HepG2 (cell line): ENCODE data around the gene ZNF17. TPM values are rescaled to one million over a fixed set of nuclear protein-coding genes. Genes with fewer than 3 reads are reported as not detected.

Experiments
- ARID3A ChIP-seq: IDR thresholded peaks from 2 replicates; pipeline ENCODE4 v1.6.1; 2012; ENCODE audit warnings: low read depth, low read length, improper control_type of control experiment
- FOXP1 ChIP-seq, 2 experiments: fragments of 450-650 bp in 1 of 2; IDR thresholded peaks; 2 replicates each; pipeline ENCODE4 v1.6.1; 2017 to 2018; ENCODE audit warnings: antibody characterized with exemption in 1 of 2
- GABPB1 ChIP-seq: IDR thresholded peaks from 2 replicates; pipeline ENCODE4 v1.6.1; 2016; ENCODE audit warnings: mild to moderate bottlenecking, missing genetic modification reagents, moderate library complexity, missing compliant biosample characterization
- ZBTB25 ChIP-seq: IDR thresholded peaks from 2 replicates; pipeline ENCODE4 v1.6.1; 2018; ENCODE audit warnings: missing genetic modification reagents
- ZSCAN30 ChIP-seq: sonication (generic); formaldehyde crosslinking; IDR thresholded peaks from 2 replicates; pipeline ENCODE4 v1.5.0; 2020; ENCODE audit warnings: mild to moderate bottlenecking, missing genetic modification reagents
- polyA plus RNA-seq, 8 experiments: library from polyadenylated mRNA; depleted of rRNA in 3 of 8; stranded (reverse) in 7 of 8; unstranded in 1 of 8; fragments of >200 nt; fragmentation: Illumina TruSeq in 4 of 8; extraction: Trizol in 4 of 8; gene quantifications; 2 replicates each; pipeline versions ENCODE4 v1.2.1 to v1.2.3, GENCODE V29; 2011 to 2016; ENCODE audit warnings: low read depth in 4 of 8, missing spikeins in 1 of 8, mixed read lengths in 1 of 8; ENCODE audit not compliant: insufficient read depth in 1 of 8
- total RNA-seq, 5 experiments: library from RNA; depleted of rRNA; stranded (reverse); fragments of >200 nt; fragmentation: Illumina TruSeq; extraction: Trizol; gene quantifications; 2 replicates each; pipeline ENCODE4 v1.2.3, GENCODE V29; 2016; ENCODE audit warnings: low read depth in 1 of 5
- TF ChIP-seq, protein P1 (sequence below): sonication (generic); formaldehyde crosslinking; IDR thresholded peaks from 2 replicates; pipeline ENCODE4 v1.5.1; 2020; ENCODE audit warnings: missing genetic modification reagents, mild to moderate bottlenecking, borderline replicate concordance
- TF ChIP-seq, protein P2 (sequence below): sonication (generic); formaldehyde crosslinking; conservative IDR thresholded peaks from 2 replicates; pipeline ENCODE4 v1.4.0; 2020; ENCODE audit warnings: missing genetic modification reagents
- TF ChIP-seq, protein P3 (sequence below): sonication (generic); formaldehyde crosslinking; IDR thresholded peaks from 2 replicates; pipeline ENCODE4 v1.8.0; 2022; ENCODE audit warnings: missing genetic modification reagents, mild to moderate bottlenecking, moderate library complexity, borderline replicate concordance
- TF ChIP-seq, protein P4 (sequence below), 2 experiments: sonication (generic) in 1 of 2; formaldehyde crosslinking in 1 of 2; IDR thresholded peaks; 2 replicates each; pipeline versions ENCODE4 v1.6.1 to v1.9.0; 2014 to 2022; ENCODE audit warnings: antibody characterized with exemption in 1 of 2, borderline replicate concordance in 1 of 2, inconsistent platforms in 1 of 2, low read depth in 1 of 2, missing genetic modification reagents in 1 of 2
- TF ChIP-seq, protein P5 (sequence below): sonication (generic); formaldehyde crosslinking; conservative IDR thresholded peaks from 2 replicates; pipeline ENCODE4 v1.8.0; 2022; ENCODE audit warnings: mild to moderate bottlenecking, moderate library complexity, missing genetic modification reagents

The ZNF17 gene
- total and polyA plus RNA-seq, 2 of the 13 experiments (the other 11 are each of a cell fraction or from before 2014, with no cell fraction given) = 3.7 to 10.1 TPM

DNA sequence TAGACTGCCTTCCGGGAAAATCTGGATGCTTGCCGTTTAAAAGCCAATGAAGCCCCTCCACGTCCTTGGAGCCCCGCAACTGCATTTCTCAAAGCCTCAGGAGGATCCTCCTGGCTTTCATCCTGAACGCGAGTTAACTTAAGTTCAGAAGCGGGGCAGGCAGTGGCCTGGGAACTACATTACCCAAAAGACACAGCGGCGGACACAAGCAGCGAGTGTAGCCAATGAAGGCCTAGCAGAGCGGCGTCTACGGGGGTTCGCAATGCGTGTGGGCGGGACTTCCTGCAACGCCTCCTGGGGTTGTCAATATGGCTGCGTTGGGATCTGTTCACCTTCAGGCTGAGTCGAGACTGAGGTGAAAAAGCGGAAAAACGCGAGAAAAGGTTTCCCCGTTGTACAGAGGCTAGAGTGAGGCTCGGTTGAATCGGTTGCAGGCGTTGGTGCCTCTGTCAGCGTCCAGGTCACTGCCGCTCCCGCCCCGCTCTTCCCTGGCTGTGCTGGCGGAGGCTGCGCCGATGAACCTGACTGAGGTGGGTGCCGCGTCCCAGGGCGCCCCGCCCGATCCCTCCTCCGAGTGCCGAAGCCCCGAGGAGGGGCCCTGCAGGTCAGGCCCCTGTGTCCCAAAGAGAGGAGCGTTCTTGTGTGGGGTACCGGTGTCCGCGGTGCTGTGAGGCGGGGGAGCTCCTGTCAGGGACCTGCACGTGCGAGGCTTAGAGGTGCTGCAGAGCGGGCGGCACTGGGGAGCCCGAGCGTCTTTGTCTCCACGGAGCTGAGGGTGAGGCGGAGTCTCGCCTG lies at the start of gene ZNF17 (continued):
- TF ChIP-seq ZSCAN30 (CRISPR knock-in tag) (no peak), ARID3A (no peak), ZBTB25 (CRISPR knock-in tag) (no peak; the same call in 1 of the 2 replicates), FOXP1 (IDR thresholded peaks at IDR 0.05) (no peak), FOXP1 (CRISPR knock-in tag; IDR thresholded peaks at IDR 0.05) (no peak), GABPB1 (peak; percentile 98)
- TF ChIP-seq, protein P1, sequence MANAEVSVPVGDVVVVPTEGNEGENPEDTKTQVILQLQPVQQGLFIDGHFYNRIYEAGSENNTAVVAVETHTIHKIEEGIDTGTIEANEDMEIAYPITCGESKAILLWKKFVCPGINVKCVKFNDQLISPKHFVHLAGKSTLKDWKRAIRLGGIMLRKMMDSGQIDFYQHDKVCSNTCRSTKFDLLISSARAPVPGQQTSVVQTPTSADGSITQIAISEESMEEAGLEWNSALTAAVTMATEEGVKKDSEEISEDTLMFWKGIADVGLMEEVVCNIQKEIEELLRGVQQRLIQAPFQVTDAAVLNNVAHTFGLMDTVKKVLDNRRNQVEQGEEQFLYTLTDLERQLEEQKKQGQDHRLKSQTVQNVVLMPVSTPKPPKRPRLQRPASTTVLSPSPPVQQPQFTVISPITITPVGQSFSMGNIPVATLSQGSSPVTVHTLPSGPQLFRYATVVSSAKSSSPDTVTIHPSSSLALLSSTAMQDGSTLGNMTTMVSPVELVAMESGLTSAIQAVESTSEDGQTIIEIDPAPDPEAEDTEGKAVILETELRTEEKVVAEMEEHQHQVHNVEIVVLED (CRISPR knock-in tag) = peak; percentile 100
- TF ChIP-seq, protein P2, sequence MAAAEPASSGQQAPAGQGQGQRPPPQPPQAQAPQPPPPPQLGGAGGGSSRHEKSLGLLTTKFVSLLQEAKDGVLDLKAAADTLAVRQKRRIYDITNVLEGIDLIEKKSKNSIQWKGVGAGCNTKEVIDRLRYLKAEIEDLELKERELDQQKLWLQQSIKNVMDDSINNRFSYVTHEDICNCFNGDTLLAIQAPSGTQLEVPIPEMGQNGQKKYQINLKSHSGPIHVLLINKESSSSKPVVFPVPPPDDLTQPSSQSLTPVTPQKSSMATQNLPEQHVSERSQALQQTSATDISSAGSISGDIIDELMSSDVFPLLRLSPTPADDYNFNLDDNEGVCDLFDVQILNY (CRISPR knock-in tag) = no peak; the same call in 1 of the 2 replicates
- TF ChIP-seq, protein P3, sequence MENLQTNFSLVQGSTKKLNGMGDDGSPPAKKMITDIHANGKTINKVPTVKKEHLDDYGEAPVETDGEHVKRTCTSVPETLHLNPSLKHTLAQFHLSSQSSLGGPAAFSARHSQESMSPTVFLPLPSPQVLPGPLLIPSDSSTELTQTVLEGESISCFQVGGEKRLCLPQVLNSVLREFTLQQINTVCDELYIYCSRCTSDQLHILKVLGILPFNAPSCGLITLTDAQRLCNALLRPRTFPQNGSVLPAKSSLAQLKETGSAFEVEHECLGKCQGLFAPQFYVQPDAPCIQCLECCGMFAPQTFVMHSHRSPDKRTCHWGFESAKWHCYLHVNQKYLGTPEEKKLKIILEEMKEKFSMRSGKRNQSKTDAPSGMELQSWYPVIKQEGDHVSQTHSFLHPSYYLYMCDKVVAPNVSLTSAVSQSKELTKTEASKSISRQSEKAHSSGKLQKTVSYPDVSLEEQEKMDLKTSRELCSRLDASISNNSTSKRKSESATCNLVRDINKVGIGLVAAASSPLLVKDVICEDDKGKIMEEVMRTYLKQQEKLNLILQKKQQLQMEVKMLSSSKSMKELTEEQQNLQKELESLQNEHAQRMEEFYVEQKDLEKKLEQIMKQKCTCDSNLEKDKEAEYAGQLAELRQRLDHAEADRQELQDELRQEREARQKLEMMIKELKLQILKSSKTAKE (CRISPR knock-in tag) = no peak
- TF ChIP-seq, protein P4, sequence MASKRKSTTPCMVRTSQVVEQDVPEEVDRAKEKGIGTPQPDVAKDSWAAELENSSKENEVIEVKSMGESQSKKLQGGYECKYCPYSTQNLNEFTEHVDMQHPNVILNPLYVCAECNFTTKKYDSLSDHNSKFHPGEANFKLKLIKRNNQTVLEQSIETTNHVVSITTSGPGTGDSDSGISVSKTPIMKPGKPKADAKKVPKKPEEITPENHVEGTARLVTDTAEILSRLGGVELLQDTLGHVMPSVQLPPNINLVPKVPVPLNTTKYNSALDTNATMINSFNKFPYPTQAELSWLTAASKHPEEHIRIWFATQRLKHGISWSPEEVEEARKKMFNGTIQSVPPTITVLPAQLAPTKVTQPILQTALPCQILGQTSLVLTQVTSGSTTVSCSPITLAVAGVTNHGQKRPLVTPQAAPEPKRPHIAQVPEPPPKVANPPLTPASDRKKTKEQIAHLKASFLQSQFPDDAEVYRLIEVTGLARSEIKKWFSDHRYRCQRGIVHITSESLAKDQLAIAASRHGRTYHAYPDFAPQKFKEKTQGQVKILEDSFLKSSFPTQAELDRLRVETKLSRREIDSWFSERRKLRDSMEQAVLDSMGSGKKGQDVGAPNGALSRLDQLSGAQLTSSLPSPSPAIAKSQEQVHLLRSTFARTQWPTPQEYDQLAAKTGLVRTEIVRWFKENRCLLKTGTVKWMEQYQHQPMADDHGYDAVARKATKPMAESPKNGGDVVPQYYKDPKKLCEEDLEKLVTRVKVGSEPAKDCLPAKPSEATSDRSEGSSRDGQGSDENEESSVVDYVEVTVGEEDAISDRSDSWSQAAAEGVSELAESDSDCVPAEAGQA (IDR thresholded peaks at IDR 0.05; ENCODE audit: low read depth) = peak; percentile 84; the same call in 1 of the 2 replicates
- TF ChIP-seq, protein P4 (CRISPR knock-in tag; IDR thresholded peaks at IDR 0.05; ENCODE audit: borderline replicate concordance) = no peak
- TF ChIP-seq, protein P5, sequence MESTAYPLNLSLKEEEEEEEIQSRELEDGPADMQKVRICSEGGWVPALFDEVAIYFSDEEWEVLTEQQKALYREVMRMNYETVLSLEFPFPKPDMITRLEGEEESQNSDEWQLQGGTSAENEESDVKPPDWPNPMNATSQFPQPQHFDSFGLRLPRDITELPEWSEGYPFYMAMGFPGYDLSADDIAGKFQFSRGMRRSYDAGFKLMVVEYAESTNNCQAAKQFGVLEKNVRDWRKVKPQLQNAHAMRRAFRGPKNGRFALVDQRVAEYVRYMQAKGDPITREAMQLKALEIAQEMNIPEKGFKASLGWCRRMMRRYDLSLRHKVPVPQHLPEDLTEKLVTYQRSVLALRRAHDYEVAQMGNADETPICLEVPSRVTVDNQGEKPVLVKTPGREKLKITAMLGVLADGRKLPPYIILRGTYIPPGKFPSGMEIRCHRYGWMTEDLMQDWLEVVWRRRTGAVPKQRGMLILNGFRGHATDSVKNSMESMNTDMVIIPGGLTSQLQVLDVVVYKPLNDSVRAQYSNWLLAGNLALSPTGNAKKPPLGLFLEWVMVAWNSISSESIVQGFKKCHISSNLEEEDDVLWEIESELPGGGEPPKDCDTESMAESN (CRISPR knock-in tag) = peak; percentile 69; the same call in 1 of the 2 replicates
